Activated naive CD4-positive, alpha-beta T cell treated with anti-CD3 and anti-CD28 coated beads for 36 hours (primary cell): ENCODE data around the gene TPCN2. TPM values are rescaled to one million over a fixed set of nuclear protein-coding genes. Genes with fewer than 3 reads are reported as not detected.

Source experiments
- CTCF ChIA-PET: fragments of 350-600 bp; sonication (Branson Sonifier 250); formaldehyde crosslinking; loops from one replicate; lab custom pipeline; 2021; ENCODE audit warnings: antibody characterized with exemption; lab: Charles Lee
- DNase-seq: peaks from one replicate; pipeline ENCODE4 v3.0.0-alpha.2; 2020
- H3K27ac Mint-ChIP-seq: one replicate; pipeline ENCODE4 v1.8.0; 2021; ENCODE audit warnings: mild to moderate bottlenecking, mixed read lengths
- H3K27me3 Mint-ChIP-seq: one replicate; pipeline ENCODE4 v1.8.0; 2021; ENCODE audit warnings: low read depth, mixed read lengths
- H3K36me3 Mint-ChIP-seq: one replicate; pipeline ENCODE4 v1.8.0; 2021; ENCODE audit warnings: low read depth, mixed read lengths
- H3K4me1 Mint-ChIP-seq: one replicate; pipeline ENCODE4 v1.8.0; 2021; ENCODE audit warnings: low read depth, mixed read lengths
- H3K4me3 Mint-ChIP-seq: one replicate; pipeline ENCODE4 v1.8.0; 2021; ENCODE audit warnings: mild to moderate bottlenecking, moderate library complexity, mixed read lengths
- H3K9me3 Mint-ChIP-seq: one replicate; pipeline ENCODE4 v1.8.0; 2021; ENCODE audit warnings: mixed read lengths
- intact Hi-C: fragments of 100-400 bp; cut with micrococcal nuclease; formaldehyde crosslinking; loops from one replicate; pipeline ENCODE4 v1.15.1; 2023
- total RNA-seq, 2 experiments: library from RNA; stranded (reverse); gene quantifications; one replicate each; pipeline ENCODE4 v1.2.3, GENCODE V29; 2021

TPCN2 gene
- total RNA-seq, 2 experiments from 2014 or later = 7.0 to 8.0 TPM

DNA sequence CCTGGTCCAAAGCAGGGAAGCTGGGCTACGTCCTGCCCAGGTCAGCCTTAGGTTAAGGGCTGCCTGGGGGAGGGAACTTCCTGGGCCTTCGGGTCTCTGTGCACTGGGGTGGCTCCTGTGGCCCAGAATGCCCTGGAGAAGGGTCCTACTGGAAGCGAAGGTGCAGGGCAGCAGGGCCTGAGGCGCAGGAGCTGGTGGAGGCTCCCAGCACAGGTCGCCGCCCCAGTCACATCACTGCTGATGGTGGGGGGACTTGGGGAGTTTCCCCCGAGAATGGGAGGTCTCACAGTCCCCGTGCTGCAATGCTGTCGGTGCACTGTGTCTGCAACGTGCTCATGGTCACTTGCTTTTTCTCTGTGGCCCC is 106.2 kb downstream of the TPCN2 start:
- no peaks in the 10 kb centered on the region for H3K36me3 Mint-ChIP-seq
- intact Hi-C loops = no loop called here
- H3K27ac Mint-ChIP-seq = no peak overlapping the region
- H3K4me1 Mint-ChIP-seq = peaks cover 5% of the 10 kb centered on the region
- no peaks in the 10 kb centered on the region for H3K27me3 Mint-ChIP-seq
- no peak overlapping the region for H3K4me3 Mint-ChIP-seq
- CTCF ChIA-PET = interaction anchor here (0.9 kb wide), 1 partner anchor 23 kb away, joined by 3 read pairs; no protein-coding TSS in a partner anchor
- H3K9me3 Mint-ChIP-seq = no peaks in the 10 kb centered on the region
- no peak for DNase-seq

DNA sequence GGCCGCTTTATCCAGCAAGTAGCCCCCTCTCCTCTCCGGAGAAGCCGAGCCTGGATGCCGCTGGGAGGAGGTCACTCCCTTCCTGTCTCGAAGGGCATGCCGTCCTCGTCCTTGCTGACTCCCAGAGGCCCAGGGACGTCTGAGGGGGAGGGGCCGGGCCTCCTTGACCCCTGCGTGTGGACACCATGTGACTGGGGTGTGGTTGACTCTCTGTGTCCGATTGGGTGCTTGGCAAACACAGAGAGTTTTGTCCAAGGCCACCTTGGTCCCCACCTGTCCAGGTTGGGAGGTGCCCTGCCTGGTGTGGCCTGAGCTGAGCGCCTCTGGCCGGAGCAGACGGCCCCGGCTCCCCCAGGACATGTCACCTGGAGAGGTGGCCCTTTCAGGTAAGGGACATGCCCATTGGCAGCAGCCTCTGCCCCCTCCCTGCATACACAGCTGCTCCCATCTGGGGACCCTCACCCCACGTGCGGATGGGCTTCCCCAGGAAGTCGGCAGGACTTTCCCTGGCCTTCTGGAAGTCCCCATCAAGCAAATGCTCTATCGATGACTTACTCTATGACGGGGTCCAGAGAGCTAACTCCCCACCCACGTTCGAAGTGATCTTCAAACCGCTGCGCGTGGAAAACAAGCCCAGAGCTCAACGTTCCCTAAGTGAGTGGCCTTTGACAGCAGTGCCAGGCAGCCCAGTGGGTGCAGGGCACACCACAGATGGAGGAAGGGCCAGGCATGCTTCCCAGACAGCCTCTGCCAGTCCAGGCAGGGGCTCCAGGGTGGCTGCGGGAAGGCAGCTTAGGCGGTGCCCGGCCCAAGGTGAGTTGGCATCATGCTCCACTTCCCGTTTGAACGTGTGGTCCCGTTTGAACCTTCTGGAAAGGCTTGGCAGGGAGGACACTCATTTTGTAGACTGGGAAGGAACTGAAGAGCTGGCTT is 106.8 kb downstream of the TPCN2 start, which contains the start of gene SMIM38:
Gene SMIM38, plus strand, starts transcription at position 634 of the 933 bp plus-strand sequence. CDS start 1,912 bp downstream, outside the sequence.
- Mint-ChIP-seq H3K36me3 (no peaks in the 10 kb centered on the region), H3K27ac (no peak within 1 kb of the TSS), H3K4me3 (no peak within 1 kb of the TSS), H3K4me1 (peaks cover 5% of the 10 kb centered on the region), H3K9me3 (no peaks in the 10 kb centered on the region), H3K27me3 (no peaks in the 10 kb centered on the region)
- CTCF ChIA-PET = interaction anchor here (0.9 kb wide), 1 partner anchor 24 kb away, joined by 3 read pairs; no protein-coding TSS in a partner anchor
- DNase-seq = no peak
- intact Hi-C loops = no loop called here

DNA sequence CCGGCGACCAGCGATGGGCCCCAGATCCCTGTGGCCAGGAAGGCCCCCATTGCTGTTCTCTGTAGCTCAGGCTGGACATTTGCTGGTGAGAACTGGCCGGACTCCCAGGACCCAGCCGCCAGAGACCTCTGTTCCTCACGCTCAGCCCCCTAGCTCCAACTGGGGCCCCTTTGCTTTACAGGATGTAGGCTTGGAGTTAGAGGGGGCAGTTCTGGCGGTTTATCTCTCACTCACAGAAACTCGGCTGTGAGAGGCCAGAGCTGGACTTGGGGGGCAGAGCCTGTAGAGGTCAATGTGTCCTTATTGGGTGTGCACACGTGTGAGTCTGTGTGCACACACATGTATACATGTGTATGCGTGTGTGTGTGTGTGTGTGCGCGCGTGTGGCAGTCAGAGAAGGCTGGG is 107.5 kb downstream of the TPCN2 start:
- H3K27me3 Mint-ChIP-seq = no peaks in the 10 kb centered on the region

DNA sequence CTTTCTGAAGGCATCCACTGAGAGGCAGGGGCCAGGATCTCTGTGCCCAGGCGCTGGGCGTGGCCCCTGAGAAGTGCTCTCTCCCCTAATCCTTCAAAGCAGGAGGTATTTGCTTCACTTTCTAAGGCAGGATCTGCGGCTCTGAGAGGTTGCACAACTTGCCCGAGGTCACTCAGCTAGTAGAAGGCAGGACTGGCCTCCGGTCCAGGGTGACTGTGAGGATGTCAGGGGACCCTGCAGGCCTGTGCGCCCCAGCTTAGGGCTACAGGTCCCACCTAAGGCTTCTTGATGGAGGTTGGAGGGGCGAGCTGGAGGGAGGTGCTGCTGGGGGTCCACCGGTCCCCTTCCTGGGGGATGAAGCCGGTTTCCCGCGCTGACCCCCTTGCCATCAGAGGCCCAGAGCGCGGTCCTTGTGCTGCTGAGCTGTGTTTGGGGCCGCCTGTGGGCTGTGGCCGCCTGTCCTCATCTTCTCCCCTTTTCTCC is 108.0 kb downstream of the TPCN2 start:
- no peaks in the 10 kb centered on the region for H3K36me3 Mint-ChIP-seq
- CTCF ChIA-PET = no interaction called here
- H3K27ac Mint-ChIP-seq = no peak overlapping the region

More for the DNA sequence above, 107.5 kb downstream of the TPCN2 start:
- Mint-ChIP-seq H3K9me3 (no peaks in the 10 kb centered on the region), H3K36me3 (no peaks in the 10 kb centered on the region), H3K4me1 (peaks cover 5% of the 10 kb centered on the region), H3K4me3 (no peak overlapping the region), H3K27ac (no peak overlapping the region)
- intact Hi-C loops = no loop called here
- no peak for DNase-seq
- CTCF ChIA-PET = no interaction called here

DNA sequence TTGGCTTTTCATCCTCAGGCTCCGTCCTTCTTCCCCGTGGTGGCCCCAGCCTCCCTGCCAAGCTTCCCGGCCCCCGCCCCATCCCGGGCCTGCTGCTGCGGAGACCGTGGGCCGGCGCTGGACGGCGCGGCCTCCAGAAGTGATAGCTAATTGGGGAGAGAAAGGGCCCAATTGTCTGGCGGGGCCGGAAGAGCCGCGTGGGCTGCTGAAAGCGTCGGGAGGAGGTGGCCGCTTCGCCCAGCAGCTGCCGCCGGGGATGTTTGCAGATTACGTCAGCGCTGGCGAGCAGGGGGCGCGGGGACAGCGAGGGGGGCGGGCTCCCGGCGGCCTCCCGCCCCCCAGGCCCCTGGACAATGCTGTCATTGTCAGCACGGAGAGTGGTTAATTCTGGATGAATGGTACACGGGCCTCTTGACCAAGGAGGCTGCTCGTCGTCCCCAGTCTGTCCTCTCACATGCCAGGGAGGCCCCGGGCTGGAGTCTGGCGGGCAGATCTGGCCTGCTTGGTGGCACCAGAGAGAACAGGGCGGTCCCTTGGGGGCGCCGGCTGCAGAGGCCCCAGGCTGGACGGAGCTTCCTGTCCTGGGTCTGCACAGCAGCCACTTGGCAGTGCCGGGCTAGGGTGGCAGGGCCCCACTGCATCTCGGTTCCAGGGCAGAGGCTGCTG is 108.6 kb downstream of the TPCN2 start:
- H3K9me3 Mint-ChIP-seq = no peaks in the 10 kb centered on the region
- CTCF ChIA-PET = no interaction called here
- no peak overlapping the region for H3K4me3 Mint-ChIP-seq
- no peaks in the 10 kb centered on the region for H3K36me3 Mint-ChIP-seq
- H3K27ac Mint-ChIP-seq = no peak overlapping the region
- DNase-seq = no peak
- intact Hi-C loops = no loop called here
- peaks cover 5% of the 10 kb centered on the region for H3K4me1 Mint-ChIP-seq
- no peaks in the 10 kb centered on the region for H3K27me3 Mint-ChIP-seq

More for the DNA sequence above, 108.0 kb downstream of the TPCN2 start:
- Mint-ChIP-seq H3K9me3 (no peaks in the 10 kb centered on the region), H3K4me1 (peaks cover 5% of the 10 kb centered on the region), H3K27me3 (no peaks in the 10 kb centered on the region), H3K4me3 (no peak overlapping the region)
- intact Hi-C loops = no loop called here
- no peak for DNase-seq

DNA sequence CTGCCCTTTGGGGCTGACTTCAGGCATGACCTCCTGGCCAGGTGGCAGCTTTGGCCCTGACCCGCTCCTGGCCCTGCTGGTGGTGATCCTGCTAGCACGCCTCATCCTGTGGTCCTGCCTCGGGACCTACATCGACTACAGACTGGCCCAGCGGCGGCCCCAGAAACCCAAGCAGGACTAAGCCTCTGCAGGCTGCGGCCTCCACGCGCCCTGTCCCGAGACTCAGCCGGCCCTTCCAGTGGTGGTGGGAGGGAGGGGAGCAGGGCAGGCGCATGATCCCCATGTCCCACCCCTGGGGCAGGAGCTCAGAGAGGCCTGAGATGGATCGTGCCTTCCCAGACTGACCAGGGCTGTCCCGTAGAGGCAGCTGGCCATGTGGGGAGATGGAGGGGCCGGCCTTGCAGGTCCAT is 109.1 kb downstream of the TPCN2 start:
- no peaks in the 10 kb centered on the region for H3K36me3 Mint-ChIP-seq
- DNase-seq = no peak
- CTCF ChIA-PET = no interaction called here
- intact Hi-C loops = no loop called here
- no peaks in the 10 kb centered on the region for H3K27me3 Mint-ChIP-seq
- peaks cover 5% of the 10 kb centered on the region for H3K4me1 Mint-ChIP-seq
- H3K27ac Mint-ChIP-seq = no peak overlapping the region
- peaks cover 3% of the 10 kb centered on the region for H3K9me3 Mint-ChIP-seq
- H3K4me3 Mint-ChIP-seq = no peak overlapping the region

DNA sequence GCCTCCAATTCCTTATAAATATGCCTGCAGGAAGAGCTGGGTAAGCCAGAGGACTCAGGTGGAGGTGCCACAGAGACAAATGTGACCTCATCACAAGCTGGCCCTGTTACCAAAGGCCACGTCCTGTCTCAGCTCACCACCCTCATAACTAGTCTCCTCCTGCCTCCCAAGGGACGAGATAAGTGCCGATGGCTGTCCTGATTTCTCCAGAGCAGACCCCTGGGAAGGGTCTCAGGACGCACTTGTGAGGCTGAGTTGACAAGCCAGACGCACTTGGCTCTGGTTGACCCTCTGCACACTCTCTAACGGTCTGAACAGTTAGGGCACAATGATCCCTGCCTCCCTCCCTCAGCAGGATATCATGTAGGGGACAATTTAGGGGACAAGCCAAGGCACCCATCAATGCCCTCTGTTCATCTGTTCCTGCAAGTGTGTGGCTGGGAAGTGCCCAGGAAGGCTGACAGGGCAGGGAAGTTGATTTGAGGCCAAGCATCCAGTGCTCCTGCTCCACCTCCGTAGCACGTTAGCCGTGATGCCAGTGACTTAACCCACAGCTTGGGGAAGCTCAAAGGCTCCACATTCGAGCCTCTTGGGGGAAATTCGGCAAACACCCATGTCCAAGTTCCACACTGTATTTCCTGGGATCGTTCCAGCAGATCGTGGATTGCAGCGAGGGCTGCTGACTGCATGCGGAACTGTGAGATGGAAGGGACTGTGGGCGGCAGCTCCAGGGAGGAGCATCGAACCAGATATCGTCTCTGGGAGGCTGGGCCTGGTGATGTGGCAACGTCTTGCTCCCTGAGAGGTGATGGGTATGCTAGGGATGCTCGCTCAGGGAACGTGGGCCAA is 109.8 kb downstream of the TPCN2 start:
- CTCF ChIA-PET = interaction anchor here (0.5 kb wide), 1 partner anchor 47 kb away, joined by 3 read pairs; no protein-coding TSS in a partner anchor
- no peak for DNase-seq
- intact Hi-C loops = no loop called here

DNA sequence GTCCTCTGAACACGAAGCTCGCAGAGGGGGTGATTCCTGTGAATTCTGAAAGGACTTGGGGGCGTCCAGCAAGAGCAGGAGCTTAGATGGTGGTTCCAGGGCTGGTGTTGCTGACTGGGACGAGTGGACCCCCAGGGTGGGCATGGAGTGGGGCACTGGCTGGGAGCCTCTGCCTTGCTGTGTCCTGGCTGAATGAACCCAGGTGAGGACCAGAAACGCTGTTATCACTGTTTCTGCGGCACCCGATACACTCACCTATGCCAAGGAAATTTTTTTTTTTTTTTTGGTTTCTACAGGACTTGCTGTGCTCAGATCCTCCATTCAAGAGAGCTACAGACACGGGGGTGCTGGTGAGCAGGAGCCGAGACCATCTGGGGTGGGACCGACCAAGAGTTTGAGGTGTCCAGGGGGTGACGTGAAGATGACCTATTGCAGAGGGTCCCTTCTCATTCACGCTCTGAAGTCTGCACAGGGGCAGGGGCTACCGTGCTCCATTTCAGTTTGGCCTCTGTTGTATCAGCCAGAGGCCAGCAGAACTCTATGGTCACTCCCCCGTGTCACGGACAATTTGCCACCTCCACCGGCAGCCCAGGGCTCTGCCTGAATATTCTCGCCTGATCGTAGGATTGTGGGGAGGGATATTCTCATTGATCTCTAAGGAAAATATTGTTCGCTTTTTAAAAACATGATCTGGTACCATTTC is 110.6 kb downstream of the TPCN2 start:
- intact Hi-C loops = no loop called here
- Mint-ChIP-seq H3K36me3 (no peaks in the 10 kb centered on the region), H3K4me1 (peaks cover 4% of the 10 kb centered on the region), H3K4me3 (no peak overlapping the region), H3K27ac (no peak overlapping the region), H3K9me3 (peaks cover 14% of the 10 kb centered on the region), H3K27me3 (no peaks in the 10 kb centered on the region)
- CTCF ChIA-PET = no interaction called here
- no peak for DNase-seq

More for the DNA sequence above, 109.8 kb downstream of the TPCN2 start:
- peaks cover 8% of the 10 kb centered on the region for H3K9me3 Mint-ChIP-seq
- peaks cover 4% of the 10 kb centered on the region for H3K4me1 Mint-ChIP-seq
- no peaks in the 10 kb centered on the region for H3K36me3 Mint-ChIP-seq
- H3K27ac Mint-ChIP-seq = no peak overlapping the region
- no peak overlapping the region for H3K4me3 Mint-ChIP-seq
- H3K27me3 Mint-ChIP-seq = no peaks in the 10 kb centered on the region

DNA sequence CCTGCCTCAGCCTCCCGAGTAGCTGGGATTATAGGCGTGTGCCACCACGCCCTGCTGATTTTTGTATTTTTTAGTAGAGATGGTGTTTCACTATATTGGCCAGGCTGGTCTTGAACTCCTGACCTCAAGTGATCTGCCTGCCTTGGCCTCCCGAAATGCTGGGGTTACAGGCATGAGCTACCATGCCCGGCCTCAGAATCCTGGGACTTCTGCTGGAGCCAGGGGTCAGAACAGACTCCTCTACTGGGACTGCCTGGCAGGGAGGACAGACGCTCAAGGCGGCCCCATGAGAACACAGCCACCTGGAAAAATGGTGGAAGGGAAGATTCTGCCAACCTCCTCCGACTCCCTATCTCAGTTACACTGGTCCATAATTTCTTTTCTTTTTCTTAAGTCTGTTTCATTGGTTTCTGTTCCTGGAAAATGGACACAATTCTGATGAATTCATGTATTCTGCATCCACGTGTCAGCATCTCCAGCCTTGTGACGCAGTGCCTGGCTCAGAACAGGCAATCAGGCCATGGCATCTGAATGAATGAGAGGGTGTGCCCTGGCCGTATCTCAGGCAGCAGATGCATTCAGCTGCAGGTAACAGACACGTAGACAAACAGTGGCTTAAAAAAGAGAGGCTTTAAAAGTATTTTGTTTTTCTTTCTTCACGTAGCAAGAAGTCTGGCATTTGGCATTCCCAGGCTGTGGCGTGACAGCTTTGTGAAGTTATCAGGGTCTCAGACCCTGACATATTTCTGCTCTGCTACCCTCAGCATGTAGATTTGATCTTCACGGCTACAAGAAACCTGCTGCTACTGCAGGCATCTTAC is 111.8 kb downstream of the TPCN2 start:
- Mint-ChIP-seq H3K27me3 (peaks cover 2% of the 10 kb centered on the region), H3K27ac (no peak overlapping the region), H3K4me1 (peaks cover 5% of the 10 kb centered on the region), H3K36me3 (no peaks in the 10 kb centered on the region), H3K9me3 (peaks cover 14% of the 10 kb centered on the region), H3K4me3 (no peak overlapping the region)
- DNase-seq = no peak
- intact Hi-C loops = no loop called here
- CTCF ChIA-PET = interaction anchor here (0.7 kb wide), 1 partner anchor 97 kb away, joined by 4 read pairs; no protein-coding TSS in a partner anchor

DNA sequence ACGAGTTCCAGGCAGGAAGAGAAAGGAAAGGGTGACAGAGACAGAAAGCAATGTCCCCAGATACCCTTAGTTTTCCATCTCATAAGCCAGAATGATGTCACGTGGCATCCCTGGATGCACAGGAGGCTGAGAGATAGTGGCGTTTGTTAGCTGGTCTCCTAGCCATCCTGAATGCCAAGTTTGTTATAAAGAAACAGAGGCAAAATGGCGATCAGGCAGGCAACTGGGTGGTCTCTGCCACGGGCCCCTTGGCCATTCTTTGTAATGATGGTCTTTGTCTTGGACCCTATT is 112.3 kb downstream of the TPCN2 start:
- CTCF ChIA-PET = no interaction called here
- intact Hi-C loops = no loop called here
- DNase-seq = no peak
- no peaks in the 10 kb centered on the region for H3K36me3 Mint-ChIP-seq
- no peak overlapping the region for H3K27ac Mint-ChIP-seq
- no peak overlapping the region for H3K4me3 Mint-ChIP-seq
- H3K4me1 Mint-ChIP-seq = peaks cover 8% of the 10 kb centered on the region
- peaks cover 14% of the 10 kb centered on the region for H3K9me3 Mint-ChIP-seq
- peaks cover 2% of the 10 kb centered on the region for H3K27me3 Mint-ChIP-seq

DNA sequence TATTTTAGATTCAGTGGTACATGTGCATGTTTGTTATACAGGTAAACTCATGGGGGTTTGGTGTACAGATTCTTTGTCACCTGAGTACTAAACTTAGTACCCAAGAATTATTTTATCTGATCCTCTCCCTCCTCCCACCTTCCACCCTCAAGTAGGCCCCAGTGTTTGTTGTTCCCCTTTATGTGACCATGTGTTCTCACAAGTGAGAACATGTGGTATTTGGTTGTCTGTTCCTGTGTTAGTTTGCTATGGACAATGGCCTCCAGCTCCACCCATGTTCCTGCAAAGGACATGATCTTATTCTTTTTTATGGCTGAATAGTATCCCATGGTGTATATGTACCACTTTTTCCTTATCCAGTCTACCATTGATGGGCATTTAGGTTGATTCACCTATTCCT is 113.8 kb downstream of the TPCN2 start:
- H3K36me3 Mint-ChIP-seq = no peaks in the 10 kb centered on the region
- no peak overlapping the region for H3K4me3 Mint-ChIP-seq
- peaks cover 18% of the 10 kb centered on the region for H3K4me1 Mint-ChIP-seq
- intact Hi-C loops = no loop called here
- peaks cover 14% of the 10 kb centered on the region for H3K9me3 Mint-ChIP-seq
- H3K27ac Mint-ChIP-seq = no peak overlapping the region
- CTCF ChIA-PET = no interaction called here
- H3K27me3 Mint-ChIP-seq = peaks cover 2% of the 10 kb centered on the region
- DNase-seq = no peak
